ENCODE data around the gene LELP1.
"Not testable (repeated sequence)": the region's sequence is repeated elsewhere in the genome, so short reads cannot be mapped to it uniquely, and the experiment has no call there.

LELP1 gene

DNA sequence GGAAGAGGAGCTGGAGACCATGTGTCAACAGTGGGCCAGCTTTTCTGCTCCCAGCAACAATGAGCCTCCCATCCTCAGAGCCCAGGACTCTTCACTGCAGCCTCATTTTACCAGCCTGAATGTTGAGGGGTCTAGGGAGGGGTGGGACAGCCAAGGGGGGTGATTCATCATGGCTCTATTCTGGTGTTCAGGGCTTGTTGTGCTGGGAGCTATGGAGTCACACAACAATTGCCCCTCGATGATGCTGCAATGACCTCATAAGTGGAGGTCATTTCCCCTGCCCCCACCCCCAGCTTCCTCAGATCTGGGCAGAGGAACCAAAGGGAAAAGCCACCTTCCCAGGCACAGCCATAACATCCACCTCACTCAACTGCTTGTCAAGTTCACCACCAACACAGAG is at the start of gene LELP1:
Gene LELP1, plus strand, starts transcription at position 301 of the 400 bp plus-strand sequence. CDS start 1,278 bp downstream, outside the sequence.
- no peak for DNase-seq (ENCODE audit: low spot score)

GRCh38 chr1:153155541-153155940 is 47.7 kb upstream of the LELP1 start:
- DNase-seq (ENCODE audit: low spot score), result no peak

GRCh38 chr1:153168686-153169085 is 34.5 kb upstream of the LELP1 start:
- DNase-seq (ENCODE audit: low spot score), result no peak

GRCh38 chr1:153174624-153175023 is 28.6 kb upstream of the LELP1 start:
- no peak for DNase-seq (ENCODE audit: low spot score)

DNA sequence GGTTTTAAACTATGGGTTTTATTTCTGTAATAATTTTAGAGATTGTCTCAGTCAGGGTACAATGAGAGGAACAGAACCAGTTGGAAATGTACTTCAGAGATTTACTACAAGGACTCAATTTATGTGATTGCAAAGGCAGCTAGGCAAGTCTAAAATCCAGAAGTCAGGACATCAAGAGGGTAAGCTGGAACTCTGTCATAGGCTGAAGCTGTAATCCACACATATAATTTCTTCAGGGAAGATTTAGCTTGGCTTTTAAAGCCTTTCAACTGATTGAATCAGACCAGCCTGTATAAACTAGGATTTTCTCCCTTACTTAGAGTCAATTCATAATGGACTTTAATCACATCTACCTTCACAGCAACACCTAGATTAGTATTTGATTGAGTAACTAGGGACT is 24.3 kb upstream of the LELP1 start:
- no peak for DNase-seq (ENCODE audit: low spot score)

DNA sequence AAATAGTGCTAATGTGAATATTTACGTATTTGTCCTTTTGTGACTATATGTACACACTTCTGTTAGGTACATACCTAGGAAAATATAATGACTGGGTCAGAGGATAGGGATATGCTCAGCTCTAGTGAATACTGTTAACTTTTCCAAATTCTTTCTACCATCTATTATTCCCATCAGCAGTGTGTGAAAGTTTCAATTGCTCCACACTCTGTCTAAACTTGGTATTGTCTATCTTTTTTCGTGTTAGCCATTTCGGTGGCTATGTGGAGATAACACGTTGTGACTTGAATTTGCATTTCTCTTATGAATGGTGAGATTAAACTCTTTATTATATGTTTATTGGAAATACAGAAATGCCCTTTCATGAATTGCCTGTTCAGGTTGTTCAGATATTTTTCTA is 22.7 kb upstream of the LELP1 start:
- DNase-seq (ENCODE audit: low spot score), result no peak

DNA sequence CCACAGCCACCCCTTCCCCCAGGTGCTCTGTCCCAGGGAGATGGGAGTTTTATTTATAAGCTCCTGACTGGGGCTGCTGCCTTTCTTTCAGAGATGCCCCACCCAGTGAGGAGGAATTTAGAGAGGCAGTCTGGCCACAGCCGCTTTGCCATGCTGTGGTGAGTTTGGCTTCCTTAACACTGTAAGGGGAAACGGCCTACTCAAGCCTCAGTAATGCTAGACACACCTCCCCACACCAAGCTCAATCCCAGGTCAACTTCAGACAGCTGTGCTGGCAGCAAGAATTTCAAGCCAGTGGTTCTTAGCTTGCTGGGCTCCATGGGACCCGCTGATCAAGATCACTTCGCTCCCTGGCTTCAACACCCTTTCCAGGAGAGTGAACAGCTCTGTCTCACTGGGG is 14.9 kb upstream of the LELP1 start:
- DNase-seq (ENCODE audit: low spot score), result not testable (repeated sequence)

DNA sequence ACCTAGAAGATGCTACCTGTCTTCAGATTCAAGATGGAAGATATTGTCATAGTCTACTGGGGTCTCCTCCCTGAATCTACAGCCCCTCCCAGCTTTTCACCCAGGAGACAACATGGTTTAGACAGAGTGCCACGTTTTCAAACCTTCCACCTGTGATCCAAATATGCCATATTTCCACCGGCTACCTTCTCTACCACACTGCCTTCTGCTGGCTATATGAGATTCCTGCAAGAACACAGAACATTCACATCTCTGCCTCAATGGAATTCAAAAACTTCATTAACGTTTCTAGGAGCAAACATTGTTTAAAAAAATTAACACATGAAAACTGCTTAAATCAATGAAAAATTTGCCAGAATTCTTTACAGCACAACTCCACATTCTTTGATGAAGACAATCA is 12.9 kb upstream of the LELP1 start:
- DNase-seq (ENCODE audit: low spot score), result no peak

GRCh38 chr1:153192697-153193096 is 10.5 kb upstream of the LELP1 start:
- peak; percentile 10 for DNase-seq (ENCODE audit: low spot score)

- no peak for DNase-seq (ENCODE audit: low spot score)
Measured at GRCh38 chr1:153194331-153195050, 8.7 kb upstream of the LELP1 start.

GRCh38 chr1:153195216-153195615 is 8.0 kb upstream of the LELP1 start:
- DNase-seq (ENCODE audit: low spot score), result no peak

DNA sequence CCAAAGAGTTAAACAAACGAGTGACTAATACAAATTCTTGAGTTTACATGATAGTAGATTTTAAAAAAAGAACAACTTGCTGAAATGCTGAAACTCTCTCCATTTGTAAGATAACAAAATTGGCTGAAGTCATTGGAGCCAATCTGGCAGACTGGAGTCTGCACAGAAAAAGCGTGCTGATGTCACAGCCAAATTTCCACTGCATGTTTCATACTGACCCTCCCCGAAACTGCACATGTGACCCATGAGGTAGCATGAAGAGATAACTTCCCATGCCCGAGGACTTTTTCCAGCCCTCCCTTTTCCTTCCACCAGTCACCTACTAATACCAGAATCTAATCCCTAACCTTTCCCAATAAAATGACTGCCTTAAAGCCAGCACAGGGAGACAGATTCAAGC is 1.2 kb upstream of the LELP1 start:
- no peak for DNase-seq (ENCODE audit: low spot score)

DNA sequence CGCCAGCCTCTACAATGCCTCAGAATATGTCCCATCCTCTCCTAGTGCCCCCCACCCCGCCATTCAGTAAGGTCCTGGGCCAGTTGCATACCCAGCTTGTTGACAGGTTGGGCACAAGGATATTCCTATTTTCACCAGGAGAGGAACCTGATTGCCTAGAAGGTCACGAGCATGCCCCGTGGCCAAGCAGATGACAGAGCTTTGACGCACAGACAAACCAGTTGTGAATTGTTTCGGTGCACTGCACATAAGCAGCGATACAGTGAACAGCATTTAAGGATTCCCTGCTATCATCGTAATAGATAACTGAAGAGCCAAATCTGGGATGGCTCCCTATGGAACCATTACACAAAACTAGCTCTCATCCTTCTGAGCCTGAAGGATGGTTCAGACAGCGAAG is 3.4 kb downstream of the LELP1 start:
- DNase-seq (ENCODE audit: low spot score), result no peak

GRCh38 chr1:153210206-153210605 is 7.0 kb downstream of the LELP1 start:
- no peak for DNase-seq (ENCODE audit: low spot score)

- DNase-seq (ENCODE audit: low spot score), result no peak
Measured at GRCh38 chr1:153212201-153212600, 9.0 kb downstream of the LELP1 start.

DNA sequence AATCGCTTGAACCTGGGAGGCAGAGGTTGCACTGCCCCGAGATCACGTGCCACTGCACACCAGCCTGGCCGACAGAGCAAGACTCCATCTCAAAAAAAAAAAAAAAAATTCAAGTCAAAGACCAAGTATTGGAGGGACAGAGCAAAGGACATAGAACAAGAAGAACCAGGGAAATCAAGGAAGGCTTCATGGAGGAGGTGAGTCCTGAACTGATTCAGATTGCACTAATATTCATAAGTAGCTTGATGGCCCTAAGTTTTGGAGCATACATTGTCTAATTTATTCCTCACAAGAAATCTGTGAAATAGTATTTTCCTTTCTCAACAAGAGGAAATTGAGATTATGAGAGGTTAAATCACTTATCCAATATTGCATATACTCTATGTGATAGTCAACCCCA is 10.3 kb downstream of the LELP1 start:
- no peak for DNase-seq (ENCODE audit: low spot score)

DNA sequence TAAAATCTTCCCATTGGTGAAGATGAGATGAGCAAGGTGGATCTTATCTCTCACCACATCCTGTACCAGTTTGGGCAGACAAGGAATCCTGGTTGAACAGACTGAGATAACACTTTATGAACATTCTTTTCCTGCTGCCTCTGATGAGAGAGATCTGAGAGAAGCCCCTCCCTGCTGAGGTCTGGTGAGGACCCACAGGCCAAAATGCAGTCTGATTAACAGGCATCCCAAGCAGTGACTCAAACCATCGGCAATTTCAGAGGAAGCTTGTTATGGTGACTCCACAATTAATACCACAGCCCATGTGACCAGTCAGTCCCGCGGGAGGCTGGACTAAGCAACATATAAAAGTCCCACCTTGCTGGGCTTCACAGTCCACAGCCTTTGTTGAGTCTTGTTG is 14.0 kb downstream of the LELP1 start, which contains the start of gene PRR9:
Gene PRR9, plus strand, starts transcription at position 373 of the 400 bp plus-strand sequence. CDS start 561 bp downstream, outside the sequence.
- DNase-seq (ENCODE audit: low spot score), result no peak

GRCh38 chr1:153217744-153218416 is 14.7 kb downstream of the LELP1 start:
- no peak for DNase-seq (ENCODE audit: low spot score)

GRCh38 chr1:153220606-153221303 is 17.5 kb downstream of the LELP1 start:
- DNase-seq (ENCODE audit: low spot score), result no peak

- DNase-seq (ENCODE audit: low spot score), result peak; percentile 55
Measured at GRCh38 chr1:153223040-153223891, 20.0 kb downstream of the LELP1 start.

DNA sequence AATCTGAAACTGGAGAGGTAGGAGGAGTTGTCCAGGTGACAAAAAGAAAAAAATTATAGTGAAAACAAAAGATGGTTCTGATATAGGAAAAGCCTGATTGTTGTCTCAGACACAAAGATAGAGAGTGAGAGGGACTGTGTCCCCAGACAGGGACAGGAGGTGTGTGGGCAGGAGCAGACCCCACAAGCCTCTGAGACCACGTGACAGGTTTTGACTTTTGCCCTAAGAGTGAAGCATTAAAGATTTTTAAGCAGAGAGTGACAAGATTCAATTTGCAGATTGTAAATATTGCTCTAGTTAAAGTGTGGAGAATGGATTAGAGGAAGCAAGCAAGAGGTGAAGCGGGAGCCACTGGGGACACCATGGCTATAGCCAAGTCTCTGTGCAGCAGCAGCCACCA is 24.6 kb downstream of the LELP1 start:
- no peak for DNase-seq (ENCODE audit: low spot score)

GRCh38 chr1:153228491-153228890 is 25.3 kb downstream of the LELP1 start:
- no peak for DNase-seq (ENCODE audit: low spot score)

All from kidney tubule cell (primary cell).